ENCODE measurements around the gene MAN2B2. TPM values are rescaled to one million over a fixed set of nuclear protein-coding genes. Genes with fewer than 3 reads are reported as not detected.

MAN2B2 gene
- total RNA-seq, 1 experiment from 2014 or later = 20.5 TPM

GRCh38 chr4:6596948-6597347, 22.0 kb downstream of the MAN2B2 start:
- H3K4me3 ChIP-seq (ENCODE audit: low read depth, low read length) = no peak overlapping the region
- no peak overlapping the region for H3K27ac Mint-ChIP-seq (ENCODE audit: unreplicated experiment)
- H3K4me3 Mint-ChIP-seq (ENCODE audit: unreplicated experiment) = no peak overlapping the region
- TF ChIP-seq, protein P1, sequence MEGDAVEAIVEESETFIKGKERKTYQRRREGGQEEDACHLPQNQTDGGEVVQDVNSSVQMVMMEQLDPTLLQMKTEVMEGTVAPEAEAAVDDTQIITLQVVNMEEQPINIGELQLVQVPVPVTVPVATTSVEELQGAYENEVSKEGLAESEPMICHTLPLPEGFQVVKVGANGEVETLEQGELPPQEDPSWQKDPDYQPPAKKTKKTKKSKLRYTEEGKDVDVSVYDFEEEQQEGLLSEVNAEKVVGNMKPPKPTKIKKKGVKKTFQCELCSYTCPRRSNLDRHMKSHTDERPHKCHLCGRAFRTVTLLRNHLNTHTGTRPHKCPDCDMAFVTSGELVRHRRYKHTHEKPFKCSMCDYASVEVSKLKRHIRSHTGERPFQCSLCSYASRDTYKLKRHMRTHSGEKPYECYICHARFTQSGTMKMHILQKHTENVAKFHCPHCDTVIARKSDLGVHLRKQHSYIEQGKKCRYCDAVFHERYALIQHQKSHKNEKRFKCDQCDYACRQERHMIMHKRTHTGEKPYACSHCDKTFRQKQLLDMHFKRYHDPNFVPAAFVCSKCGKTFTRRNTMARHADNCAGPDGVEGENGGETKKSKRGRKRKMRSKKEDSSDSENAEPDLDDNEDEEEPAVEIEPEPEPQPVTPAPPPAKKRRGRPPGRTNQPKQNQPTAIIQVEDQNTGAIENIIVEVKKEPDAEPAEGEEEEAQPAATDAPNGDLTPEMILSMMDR (IDR thresholded peaks at IDR 0.05; ENCODE audit: insufficient read depth in 1 of 2, low read depth in 1 of 2, low read length in 1 of 2, severe bottlenecking in 1 of 2, unreplicated experiment in 1 of 2) = no peak
- no TSS peak for BruUV-seq (replicated peaks)
- intact Hi-C loops (cut with micrococcal nuclease; ENCODE audit: unreplicated experiment) = no loop called here
- H3K36me3 ChIP-seq (ENCODE audit: control insufficient read depth, insufficient read depth, low read length) = no peaks in the 10 kb centered on the region
- H3K9me3 Mint-ChIP-seq (ENCODE audit: unreplicated experiment) = no peaks in the 10 kb centered on the region
- no peaks in the 10 kb centered on the region for H3K27me3 ChIP-seq (replicated peaks; ENCODE audit: control insufficient read depth, insufficient read depth, low read length)
- no peaks in the 10 kb centered on the region for H3K27me3 Mint-ChIP-seq (ENCODE audit: insufficient read depth, unreplicated experiment)
- ChIA-PET POLR2A (no interaction called here), CTCF (interaction anchor here (0.6 kb wide), 1 partner anchor 90 kb away, joined by 3 read pairs; no protein-coding TSS in a partner anchor)
- DNase-seq = no peak
- H3K36me3 Mint-ChIP-seq (ENCODE audit: insufficient read depth, unreplicated experiment) = no peaks in the 10 kb centered on the region
- no peaks in the 10 kb centered on the region for H3K9me3 ChIP-seq
- no peaks in the 10 kb centered on the region for H3K4me1 Mint-ChIP-seq (ENCODE audit: low read depth, unreplicated experiment)
- no peaks in the 10 kb centered on the region for H3K4me1 ChIP-seq

GRCh38 chr4:6598127-6598526, 23.1 kb downstream of the MAN2B2 start:
- Mint-ChIP-seq H3K9me3 (ENCODE audit: unreplicated experiment) (no peaks in the 10 kb centered on the region), H3K4me1 (ENCODE audit: low read depth, unreplicated experiment) (no peaks in the 10 kb centered on the region), H3K36me3 (ENCODE audit: insufficient read depth, unreplicated experiment) (no peaks in the 10 kb centered on the region), H3K27ac (ENCODE audit: unreplicated experiment) (no peak overlapping the region), H3K27me3 (ENCODE audit: insufficient read depth, unreplicated experiment) (no peaks in the 10 kb centered on the region), H3K4me3 (ENCODE audit: unreplicated experiment) (no peak overlapping the region)
- ChIA-PET CTCF (no interaction called here), POLR2A (no interaction called here)
- TF ChIP-seq, protein P1 (IDR thresholded peaks at IDR 0.05; ENCODE audit: insufficient read depth in 1 of 2, low read depth in 1 of 2, low read length in 1 of 2, severe bottlenecking in 1 of 2, unreplicated experiment in 1 of 2) = no peak
- no peaks in the 10 kb centered on the region for H3K36me3 ChIP-seq (ENCODE audit: control insufficient read depth, insufficient read depth, low read length)
- H3K4me3 ChIP-seq (ENCODE audit: low read depth, low read length) = no peak overlapping the region
- no peak for DNase-seq
- intact Hi-C loops (cut with micrococcal nuclease; ENCODE audit: unreplicated experiment) = no loop called here
- H3K9me3 ChIP-seq = no peaks in the 10 kb centered on the region
- no peaks in the 10 kb centered on the region for H3K27me3 ChIP-seq (replicated peaks; ENCODE audit: control insufficient read depth, insufficient read depth, low read length)
- H3K4me1 ChIP-seq = no peaks in the 10 kb centered on the region
- BruUV-seq (replicated peaks) = no TSS peak

GRCh38 chr4:6598641-6599040, 23.7 kb downstream of the MAN2B2 start:
- TF ChIP-seq, protein P1 (IDR thresholded peaks at IDR 0.05; ENCODE audit: insufficient read depth in 1 of 2, low read depth in 1 of 2, low read length in 1 of 2, severe bottlenecking in 1 of 2, unreplicated experiment in 1 of 2) = no peak
- DNase-seq = no peak
- intact Hi-C loops (cut with micrococcal nuclease; ENCODE audit: unreplicated experiment) = no loop called here
- no peaks in the 10 kb centered on the region for H3K9me3 Mint-ChIP-seq (ENCODE audit: unreplicated experiment)
- ChIA-PET POLR2A (no interaction called here), CTCF (no interaction called here)
- Histone ChIP-seq H3K4me3 (ENCODE audit: low read depth, low read length) (no peak overlapping the region), H3K4me1 (no peaks in the 10 kb centered on the region), H3K36me3 (ENCODE audit: control insufficient read depth, insufficient read depth, low read length) (no peaks in the 10 kb centered on the region), H3K9me3 (no peaks in the 10 kb centered on the region), H3K27me3 (replicated peaks; ENCODE audit: control insufficient read depth, insufficient read depth, low read length) (no peaks in the 10 kb centered on the region)
- no TSS peak for BruUV-seq (replicated peaks)
- H3K4me1 Mint-ChIP-seq (ENCODE audit: low read depth, unreplicated experiment) = no peaks in the 10 kb centered on the region
- no peaks in the 10 kb centered on the region for H3K36me3 Mint-ChIP-seq (ENCODE audit: insufficient read depth, unreplicated experiment)
- no peak overlapping the region for H3K4me3 Mint-ChIP-seq (ENCODE audit: unreplicated experiment)
- H3K27ac Mint-ChIP-seq (ENCODE audit: unreplicated experiment) = no peak overlapping the region
- H3K27me3 Mint-ChIP-seq (ENCODE audit: insufficient read depth, unreplicated experiment) = no peaks in the 10 kb centered on the region
